ENCODE results near the gene PLK3.

Gene PLK3

GRCh38 chr1:44810101-44810761, 10.1 kb downstream of the PLK3 start:
- TF ChIP-seq GATA2 (IDR thresholded peaks at IDR 0.05; ENCODE audit: low read depth, low read length): no peak
- no peak for TF ChIP-seq GATA3 (IDR thresholded peaks at IDR 0.05; ENCODE audit: low read depth, low read length)

- TF ChIP-seq GATA2 (IDR thresholded peaks at IDR 0.05; ENCODE audit: low read depth, low read length) (no peak), GATA3 (IDR thresholded peaks at IDR 0.05; ENCODE audit: low read depth, low read length) (no peak)
Measured at GRCh38 chr1:44811234-44811633, 11.1 kb downstream of the PLK3 start.

- TF ChIP-seq GATA3 (IDR thresholded peaks at IDR 0.05; ENCODE audit: low read depth, low read length) (no peak), GATA2 (IDR thresholded peaks at IDR 0.05; ENCODE audit: low read depth, low read length) (no peak)
Measured at GRCh38 chr1:44812822-44813543, 12.8 kb downstream of the PLK3 start.

- TF ChIP-seq GATA2 (IDR thresholded peaks at IDR 0.05; ENCODE audit: low read depth, low read length) (no peak), GATA3 (IDR thresholded peaks at IDR 0.05; ENCODE audit: low read depth, low read length) (no peak)
Measured at GRCh38 chr1:44817307-44817706, 17.1 kb downstream of the PLK3 start.

- TF ChIP-seq GATA3 (IDR thresholded peaks at IDR 0.05; ENCODE audit: low read depth, low read length) (no peak), GATA2 (IDR thresholded peaks at IDR 0.05; ENCODE audit: low read depth, low read length) (no peak)
Measured at GRCh38 chr1:44817771-44818495, 17.8 kb downstream of the PLK3 start.

- TF ChIP-seq GATA2 (IDR thresholded peaks at IDR 0.05; ENCODE audit: low read depth, low read length) (no peak), GATA3 (IDR thresholded peaks at IDR 0.05; ENCODE audit: low read depth, low read length) (no peak)
Measured at GRCh38 chr1:44819196-44819607, 19.0 kb downstream of the PLK3 start.

- TF ChIP-seq GATA3 (IDR thresholded peaks at IDR 0.05; ENCODE audit: low read depth, low read length): no peak
- TF ChIP-seq GATA2 (IDR thresholded peaks at IDR 0.05; ENCODE audit: low read depth, low read length): no peak
Measured at GRCh38 chr1:44819608-44820327, 19.6 kb downstream of the PLK3 start.

GRCh38 chr1:44820328-44821239, 20.4 kb downstream of the PLK3 start:
- TF ChIP-seq GATA3 (IDR thresholded peaks at IDR 0.05; ENCODE audit: low read depth, low read length) (no peak), GATA2 (IDR thresholded peaks at IDR 0.05; ENCODE audit: low read depth, low read length) (no peak)

- no peak for TF ChIP-seq GATA2 (IDR thresholded peaks at IDR 0.05; ENCODE audit: low read depth, low read length)
- no peak for TF ChIP-seq GATA3 (IDR thresholded peaks at IDR 0.05; ENCODE audit: low read depth, low read length)
Measured at GRCh38 chr1:44821240-44821715, 21.1 kb downstream of the PLK3 start.

GRCh38 chr1:44822131-44822701, 22.0 kb downstream of the PLK3 start:
- no peak for TF ChIP-seq GATA3 (IDR thresholded peaks at IDR 0.05; ENCODE audit: low read depth, low read length)
- TF ChIP-seq GATA2 (IDR thresholded peaks at IDR 0.05; ENCODE audit: low read depth, low read length): no peak

- no peak for TF ChIP-seq GATA2 (IDR thresholded peaks at IDR 0.05; ENCODE audit: low read depth, low read length)
- TF ChIP-seq GATA3 (IDR thresholded peaks at IDR 0.05; ENCODE audit: low read depth, low read length): no peak
Measured at GRCh38 chr1:44822981-44823451, 22.8 kb downstream of the PLK3 start.

- TF ChIP-seq GATA3 (IDR thresholded peaks at IDR 0.05; ENCODE audit: low read depth, low read length) (no peak), GATA2 (IDR thresholded peaks at IDR 0.05; ENCODE audit: low read depth, low read length) (no peak)
Measured at GRCh38 chr1:44826375-44827196, 26.4 kb downstream of the PLK3 start.
